ENCODE measurements around the gene DLG5.

DNA sequence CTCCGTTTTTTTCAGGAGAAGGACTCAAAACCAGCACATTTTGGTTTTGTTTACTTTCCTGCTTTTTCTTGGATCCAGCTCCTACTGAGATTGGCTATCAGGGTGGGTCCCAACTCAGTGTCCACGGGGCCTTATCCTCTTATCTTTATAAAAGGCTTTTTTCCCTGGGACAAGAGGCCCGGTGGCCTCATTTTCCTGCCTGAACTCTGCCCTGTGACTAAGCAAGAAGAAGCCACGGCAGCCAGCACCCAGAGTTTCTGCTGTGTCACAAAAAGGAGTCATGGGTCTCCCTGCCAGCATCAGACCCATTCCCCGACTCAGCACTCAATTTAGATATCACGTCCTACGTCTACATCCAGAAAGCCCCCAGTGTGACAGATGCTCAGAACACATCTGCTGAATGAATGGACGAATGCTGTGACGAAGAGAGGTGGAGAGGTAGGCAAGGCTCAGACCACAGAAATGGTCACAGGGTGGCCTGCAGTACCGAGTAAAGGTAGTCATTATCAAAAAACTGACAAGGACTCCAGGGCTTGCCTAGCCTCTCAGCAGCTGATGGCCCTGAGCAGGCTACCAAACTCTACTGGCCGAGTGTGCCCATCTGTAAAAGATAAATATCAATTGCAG is 16.7 kb downstream of the DLG5 start:
- TF ChIP-seq TAF1 (IDR thresholded peaks at IDR 0.05; ENCODE audit: borderline replicate concordance, insufficient read depth, low read length) = no peak
- TF ChIP-seq POLR2AphosphoS5 (IDR thresholded peaks at IDR 0.05; ENCODE audit: low read depth, low read length) = no peak
- TF ChIP-seq, protein P1, sequence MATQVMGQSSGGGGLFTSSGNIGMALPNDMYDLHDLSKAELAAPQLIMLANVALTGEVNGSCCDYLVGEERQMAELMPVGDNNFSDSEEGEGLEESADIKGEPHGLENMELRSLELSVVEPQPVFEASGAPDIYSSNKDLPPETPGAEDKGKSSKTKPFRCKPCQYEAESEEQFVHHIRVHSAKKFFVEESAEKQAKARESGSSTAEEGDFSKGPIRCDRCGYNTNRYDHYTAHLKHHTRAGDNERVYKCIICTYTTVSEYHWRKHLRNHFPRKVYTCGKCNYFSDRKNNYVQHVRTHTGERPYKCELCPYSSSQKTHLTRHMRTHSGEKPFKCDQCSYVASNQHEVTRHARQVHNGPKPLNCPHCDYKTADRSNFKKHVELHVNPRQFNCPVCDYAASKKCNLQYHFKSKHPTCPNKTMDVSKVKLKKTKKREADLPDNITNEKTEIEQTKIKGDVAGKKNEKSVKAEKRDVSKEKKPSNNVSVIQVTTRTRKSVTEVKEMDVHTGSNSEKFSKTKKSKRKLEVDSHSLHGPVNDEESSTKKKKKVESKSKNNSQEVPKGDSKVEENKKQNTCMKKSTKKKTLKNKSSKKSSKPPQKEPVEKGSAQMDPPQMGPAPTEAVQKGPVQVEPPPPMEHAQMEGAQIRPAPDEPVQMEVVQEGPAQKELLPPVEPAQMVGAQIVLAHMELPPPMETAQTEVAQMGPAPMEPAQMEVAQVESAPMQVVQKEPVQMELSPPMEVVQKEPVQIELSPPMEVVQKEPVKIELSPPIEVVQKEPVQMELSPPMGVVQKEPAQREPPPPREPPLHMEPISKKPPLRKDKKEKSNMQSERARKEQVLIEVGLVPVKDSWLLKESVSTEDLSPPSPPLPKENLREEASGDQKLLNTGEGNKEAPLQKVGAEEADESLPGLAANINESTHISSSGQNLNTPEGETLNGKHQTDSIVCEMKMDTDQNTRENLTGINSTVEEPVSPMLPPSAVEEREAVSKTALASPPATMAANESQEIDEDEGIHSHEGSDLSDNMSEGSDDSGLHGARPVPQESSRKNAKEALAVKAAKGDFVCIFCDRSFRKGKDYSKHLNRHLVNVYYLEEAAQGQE (IDR thresholded peaks at IDR 0.05; ENCODE audit: insufficient read depth in 1 of 2, low read depth in 2 of 2, low read length in 2 of 2) = no peak

Measured in PFSK-1 (cell line).